Measurements from ENCODE around the gene SLC35A3.
"Not testable (repeated sequence)": the region's sequence is repeated elsewhere in the genome, so short reads cannot be mapped to it uniquely, and the experiment has no call there.

Gene SLC35A3

DNA sequence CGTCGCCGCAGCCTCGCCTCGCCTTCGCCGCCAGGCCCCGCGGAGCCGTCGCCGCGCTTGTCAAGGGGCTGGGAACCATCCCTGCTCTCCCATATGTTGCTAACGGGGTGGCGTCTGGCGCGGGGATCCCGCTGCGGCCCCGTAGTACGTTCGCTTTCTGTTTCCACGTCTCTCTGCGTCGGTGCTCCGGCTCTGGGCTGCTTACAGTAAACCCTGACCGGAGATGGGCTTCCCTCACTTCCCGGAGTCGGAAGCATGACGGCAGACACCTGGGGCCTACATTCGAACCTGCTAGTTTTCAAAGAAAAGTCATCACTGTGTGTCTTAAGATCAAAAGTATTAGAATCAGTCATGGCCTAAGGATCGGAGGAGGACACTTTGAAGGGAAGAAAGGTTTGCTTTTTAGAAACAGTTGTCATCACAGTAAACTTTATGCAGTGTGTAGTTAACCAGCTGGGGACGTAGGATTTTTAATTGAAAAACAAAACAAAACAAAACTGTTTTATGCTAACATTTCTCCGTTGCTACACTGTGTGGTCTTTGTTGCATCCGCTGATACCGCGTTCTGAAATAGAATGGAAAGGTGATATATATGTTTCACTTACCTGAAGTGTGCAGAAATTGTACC is 69.0 kb downstream of the SLC35A3 start:
- peak overlapping the region; percentile 98 for H2BK5ac ChIP-seq (ENCODE audit: low read length)
- H3K9ac ChIP-seq (ENCODE audit: low read depth, low read length, poor library complexity), result peak overlapping the region; percentile 93
- peaks cover 0 to 11% of the 10 kb centered on the region in 2 donors for H3K36me3 ChIP-seq (replicated peaks in 1 of 2; ENCODE audit: control insufficient read depth in 2 of 2, insufficient read depth in 2 of 2, low read length in 2 of 2)
- H3K4ac ChIP-seq (ENCODE audit: low read length), result peak overlapping the region; percentile 55
- no peak overlapping the region for H4K91ac ChIP-seq (ENCODE audit: low read depth, low read length, poor library complexity)
- peak overlapping the region; percentile 96 for H3K27ac ChIP-seq (replicated peaks; ENCODE audit: low read length)
- peaks cover 0 to 3% of the 10 kb centered on the region in 2 donors for H3K9me3 ChIP-seq (replicated peaks in 1 of 2; ENCODE audit: control insufficient read depth in 2 of 2, insufficient read depth in 1 of 2, low read depth in 1 of 2, low read length in 2 of 2)
- peaks cover 13% of the 10 kb centered on the region for H3K79me1 ChIP-seq (ENCODE audit: low read depth, low read length)
- peak overlapping the region; percentile 46 for H3K4me2 ChIP-seq (ENCODE audit: insufficient read depth, low read length, poor library complexity, severe bottlenecking)
- peaks cover 2% of the 10 kb centered on the region in 2 donors for H3K4me1 ChIP-seq (ENCODE audit: control insufficient read depth in 2 of 2, insufficient read depth in 1 of 2, low read depth in 1 of 2, low read length in 2 of 2)
- peak overlapping the region; percentile 4 for H2BK120ac ChIP-seq (ENCODE audit: low read depth, low read length)
- no peak for DNase-seq (ENCODE audit: low spot score)
- H3K18ac ChIP-seq (ENCODE audit: low read length), result peak overlapping the region; percentile 99
- H3K14ac ChIP-seq (ENCODE audit: low read length), result peak overlapping the region; percentile 97
- no CpG with 5 or more reads among the region's 37 CpGs for WGBS, 2 donors (ENCODE audit: extremely low coverage in 2 of 2, insufficient read length in 2 of 2, insufficient replicate concordance in 1 of 2)
- no peaks in the 10 kb centered on the region for H3K27me3 ChIP-seq (ENCODE audit: control insufficient read depth in 3 of 3, insufficient read depth in 3 of 3, low read depth in 1 of 3, low read length in 3 of 3)
- H3K23ac ChIP-seq (ENCODE audit: low read depth, low read length, poor library complexity), result peak overlapping the region; percentile 99
- H4K8ac ChIP-seq (ENCODE audit: low read depth, low read length), result no peak overlapping the region
- peak overlapping the region; percentile 93 for H2AFZ ChIP-seq (ENCODE audit: low read length)
- H3K4me3 ChIP-seq (ENCODE audit: low read length in 2 of 2), result peak overlapping the region; percentile 75 to 96
- peak overlapping the region; percentile 92 for H2AK5ac ChIP-seq (ENCODE audit: low read depth, low read length)
- H2BK15ac ChIP-seq (ENCODE audit: low read length), result no peak overlapping the region
- H2BK12ac ChIP-seq (ENCODE audit: low read length), result peak overlapping the region; percentile 58

- Histone ChIP-seq H3K79me1 (ENCODE audit: low read depth, low read length) (peaks cover 13% of the 10 kb centered on the region), H3K14ac (ENCODE audit: low read length) (no peak overlapping the region), H3K27me3 (ENCODE audit: control insufficient read depth in 3 of 3, insufficient read depth in 3 of 3, low read depth in 1 of 3, low read length in 3 of 3) (no peaks in the 10 kb centered on the region), H3K23ac (ENCODE audit: low read depth, low read length, poor library complexity) (no peak overlapping the region), H3K9me3 (replicated peaks in 1 of 2; ENCODE audit: control insufficient read depth in 2 of 2, insufficient read depth in 1 of 2, low read depth in 1 of 2, low read length in 2 of 2) (peaks cover 0 to 8% of the 10 kb centered on the region in 2 donors), H4K8ac (ENCODE audit: low read depth, low read length) (no peak overlapping the region), H3K4me2 (ENCODE audit: insufficient read depth, low read length, poor library complexity, severe bottlenecking) (no peak overlapping the region), H3K4me3 (ENCODE audit: low read length in 2 of 2) (peak overlapping the region in 1 of 2 donors; percentile 75), H2AK5ac (ENCODE audit: low read depth, low read length) (no peak overlapping the region), H4K91ac (ENCODE audit: low read depth, low read length, poor library complexity) (no peak overlapping the region), H2AFZ (ENCODE audit: low read length) (no peak overlapping the region), H2BK5ac (ENCODE audit: low read length) (no peak overlapping the region), H3K4ac (ENCODE audit: low read length) (no peak overlapping the region), H2BK15ac (ENCODE audit: low read length) (no peak overlapping the region), H3K36me3 (replicated peaks in 1 of 2; ENCODE audit: control insufficient read depth in 2 of 2, insufficient read depth in 2 of 2, low read length in 2 of 2) (peaks cover 0 to 18% of the 10 kb centered on the region in 2 donors), H3K9ac (ENCODE audit: low read depth, low read length, poor library complexity) (no peak overlapping the region), H2BK120ac (ENCODE audit: low read depth, low read length) (no peak overlapping the region), H3K27ac (replicated peaks; ENCODE audit: low read length) (no peak overlapping the region), H3K4me1 (ENCODE audit: control insufficient read depth in 2 of 2, insufficient read depth in 1 of 2, low read depth in 1 of 2, low read length in 2 of 2) (peaks cover 2% of the 10 kb centered on the region in 2 donors), H3K18ac (ENCODE audit: low read length) (no peak overlapping the region), H2BK12ac (ENCODE audit: low read length) (no peak overlapping the region)
- no peak for DNase-seq (ENCODE audit: low spot score)
- no CpG with 5 or more reads among the region's 2 CpGs for WGBS, 2 donors (ENCODE audit: extremely low coverage in 2 of 2, insufficient read length in 2 of 2, insufficient replicate concordance in 1 of 2)
Measured at GRCh38 chr1:100039591-100039990, 69.8 kb downstream of the SLC35A3 start.

DNA sequence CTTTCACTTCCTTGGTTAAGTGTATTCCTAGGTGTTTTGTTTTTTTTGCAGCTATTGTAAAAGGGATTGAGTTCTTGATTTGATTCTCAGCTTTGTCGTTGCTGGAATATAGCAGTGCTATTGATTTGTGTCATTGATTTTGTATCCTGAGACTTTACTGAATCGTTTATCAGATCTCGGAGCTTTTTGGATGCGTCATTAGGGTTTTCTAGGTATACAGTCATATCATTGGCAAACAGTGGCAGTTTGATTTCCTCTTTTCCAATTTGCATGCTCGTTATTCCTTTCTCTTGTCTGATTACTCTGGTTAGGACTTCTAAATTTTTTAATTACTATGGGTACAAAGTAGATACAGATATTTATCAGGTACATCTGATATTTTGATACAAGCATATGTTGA is 75.4 kb downstream of the SLC35A3 start:
- no peak overlapping the region for H3K14ac ChIP-seq (ENCODE audit: low read length)
- H3K36me3 ChIP-seq (replicated peaks in 1 of 2; ENCODE audit: control insufficient read depth in 2 of 2, insufficient read depth in 2 of 2, low read length in 2 of 2), result peaks cover 0 to 35% of the 10 kb centered on the region in 2 donors
- H2BK15ac ChIP-seq (ENCODE audit: low read length), result no peak overlapping the region
- H3K4ac ChIP-seq (ENCODE audit: low read length), result no peak overlapping the region
- H3K4me2 ChIP-seq (ENCODE audit: insufficient read depth, low read length, poor library complexity, severe bottlenecking), result no peak overlapping the region
- H3K4me3 ChIP-seq (ENCODE audit: low read length in 2 of 2), result no peak overlapping the region
- H3K18ac ChIP-seq (ENCODE audit: low read length), result no peak overlapping the region
- H3K4me1 ChIP-seq (ENCODE audit: control insufficient read depth in 2 of 2, insufficient read depth in 1 of 2, low read depth in 1 of 2, low read length in 2 of 2), result peaks cover 2 to 6% of the 10 kb centered on the region in 2 donors
- H3K23ac ChIP-seq (ENCODE audit: low read depth, low read length, poor library complexity), result no peak overlapping the region
- H2AK5ac ChIP-seq (ENCODE audit: low read depth, low read length), result no peak overlapping the region
- no peak overlapping the region for H4K91ac ChIP-seq (ENCODE audit: low read depth, low read length, poor library complexity)
- no peak for DNase-seq (ENCODE audit: low spot score)
- peaks cover 3% of the 10 kb centered on the region for H3K79me1 ChIP-seq (ENCODE audit: low read depth, low read length)
- no peak overlapping the region for H2BK12ac ChIP-seq (ENCODE audit: low read length)
- H3K9me3 ChIP-seq (replicated peaks in 1 of 2; ENCODE audit: control insufficient read depth in 2 of 2, insufficient read depth in 1 of 2, low read depth in 1 of 2, low read length in 2 of 2), result peaks cover 0 to 19% of the 10 kb centered on the region in 2 donors
- H2BK120ac ChIP-seq (ENCODE audit: low read depth, low read length), result no peak overlapping the region
- H3K27me3 ChIP-seq (ENCODE audit: control insufficient read depth in 3 of 3, insufficient read depth in 3 of 3, low read depth in 1 of 3, low read length in 3 of 3), result no peaks in the 10 kb centered on the region
- no peak overlapping the region for H2AFZ ChIP-seq (ENCODE audit: low read length)
- no CpG with 5 or more reads among the region's 5 CpGs for WGBS, 2 donors (ENCODE audit: extremely low coverage in 2 of 2, insufficient read length in 2 of 2, insufficient replicate concordance in 1 of 2)
- H4K8ac ChIP-seq (ENCODE audit: low read depth, low read length), result no peak overlapping the region
- H3K9ac ChIP-seq (ENCODE audit: low read depth, low read length, poor library complexity), result no peak overlapping the region
- no peak overlapping the region for H3K27ac ChIP-seq (replicated peaks; ENCODE audit: low read length)
- no peak overlapping the region for H2BK5ac ChIP-seq (ENCODE audit: low read length)

GRCh38 chr1:100047235-100047708 is 77.5 kb downstream of the SLC35A3 start:
- not testable (repeated sequence) for H3K23ac ChIP-seq (ENCODE audit: low read depth, low read length, poor library complexity); H4K8ac ChIP-seq (ENCODE audit: low read depth, low read length); H3K79me1 ChIP-seq (ENCODE audit: low read depth, low read length); H2AFZ ChIP-seq (ENCODE audit: low read length); H3K4me2 ChIP-seq (ENCODE audit: insufficient read depth, low read length, poor library complexity, severe bottlenecking); H2BK120ac ChIP-seq (ENCODE audit: low read depth, low read length); H3K4me1 ChIP-seq (ENCODE audit: control insufficient read depth in 2 of 2, insufficient read depth in 1 of 2, low read depth in 1 of 2, low read length in 2 of 2); H3K14ac ChIP-seq (ENCODE audit: low read length); H2BK15ac ChIP-seq (ENCODE audit: low read length); H3K9ac ChIP-seq (ENCODE audit: low read depth, low read length, poor library complexity); H2AK5ac ChIP-seq (ENCODE audit: low read depth, low read length); DNase-seq (ENCODE audit: low spot score); H3K4me3 ChIP-seq (ENCODE audit: low read length in 2 of 2); H3K18ac ChIP-seq (ENCODE audit: low read length); H2BK5ac ChIP-seq (ENCODE audit: low read length); H3K27ac ChIP-seq (replicated peaks; ENCODE audit: low read length); H4K91ac ChIP-seq (ENCODE audit: low read depth, low read length, poor library complexity); H3K4ac ChIP-seq (ENCODE audit: low read length); H3K27me3 ChIP-seq (ENCODE audit: control insufficient read depth in 3 of 3, insufficient read depth in 3 of 3, low read depth in 1 of 3, low read length in 3 of 3); H2BK12ac ChIP-seq (ENCODE audit: low read length)
- peaks cover 0 to 22% of the 10 kb centered on the region in 2 donors for H3K9me3 ChIP-seq (replicated peaks in 1 of 2; ENCODE audit: control insufficient read depth in 2 of 2, insufficient read depth in 1 of 2, low read depth in 1 of 2, low read length in 2 of 2)
- no CpG with 5 or more reads among the region's 11 CpGs for WGBS, 2 donors (ENCODE audit: extremely low coverage in 2 of 2, insufficient read length in 2 of 2, insufficient replicate concordance in 1 of 2)
- H3K36me3 ChIP-seq (replicated peaks in 1 of 2; ENCODE audit: control insufficient read depth in 2 of 2, insufficient read depth in 2 of 2, low read length in 2 of 2), result peaks cover 0 to 51% of the 10 kb centered on the region in 2 donors
